Activated CD4-positive, alpha-beta T cell treated with anti-CD3 and anti-CD28 coated beads for 4 hours (primary cell): ENCODE measurements around the gene RPS6KL1.

Experiments
- DNase-seq, 2 donors: peaks; one replicate each; pipeline ENCODE4 v3.0.0-alpha.2; 2020

The RPS6KL1 gene

DNA sequence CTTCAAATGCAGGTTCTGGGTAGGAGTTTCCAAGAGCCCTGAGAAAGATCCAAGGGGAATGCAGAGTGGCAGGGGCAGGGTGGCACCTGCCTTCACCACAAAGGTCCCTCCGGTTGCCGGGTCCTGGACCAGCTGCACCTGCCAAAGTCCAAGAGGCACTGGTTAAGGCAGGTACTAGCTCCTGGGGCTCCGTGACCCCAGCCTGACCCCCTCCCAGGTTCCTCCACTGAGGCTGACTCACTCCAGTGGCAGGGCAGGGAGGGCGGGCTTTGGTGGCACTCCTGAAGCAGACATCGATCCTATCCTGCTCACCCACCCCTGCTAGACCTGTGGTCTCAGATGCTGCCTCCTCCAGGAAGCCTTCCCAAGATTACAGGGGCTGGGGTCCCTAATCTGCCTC, 11.4 kb downstream of the RPS6KL1 start:
- DNase-seq = no peak

- DNase-seq = no peak
These were observed 11.8 kb downstream of the RPS6KL1 start for GRCh38 chr14:74911221-74911620.

DNA sequence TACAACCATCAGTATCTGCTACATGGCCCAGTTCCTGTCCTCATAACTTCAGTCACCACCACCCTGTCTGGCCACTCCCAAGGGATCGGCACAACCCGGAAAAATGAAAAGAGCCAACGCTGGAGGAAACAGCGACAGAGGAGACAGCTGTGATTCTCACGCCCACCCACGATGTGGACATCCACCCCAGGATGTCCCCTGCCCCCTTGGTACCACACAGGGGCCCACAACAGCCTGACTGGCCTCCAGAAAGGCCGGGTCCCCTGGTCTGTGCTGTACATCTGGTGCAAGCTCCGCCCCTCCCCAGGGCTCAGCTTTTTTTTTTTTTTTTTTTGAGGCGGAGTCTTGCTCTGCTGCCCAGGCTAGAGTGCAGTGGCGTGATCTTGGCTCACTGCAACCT, 12.5 kb downstream of the RPS6KL1 start:
- no peak for DNase-seq

DNA sequence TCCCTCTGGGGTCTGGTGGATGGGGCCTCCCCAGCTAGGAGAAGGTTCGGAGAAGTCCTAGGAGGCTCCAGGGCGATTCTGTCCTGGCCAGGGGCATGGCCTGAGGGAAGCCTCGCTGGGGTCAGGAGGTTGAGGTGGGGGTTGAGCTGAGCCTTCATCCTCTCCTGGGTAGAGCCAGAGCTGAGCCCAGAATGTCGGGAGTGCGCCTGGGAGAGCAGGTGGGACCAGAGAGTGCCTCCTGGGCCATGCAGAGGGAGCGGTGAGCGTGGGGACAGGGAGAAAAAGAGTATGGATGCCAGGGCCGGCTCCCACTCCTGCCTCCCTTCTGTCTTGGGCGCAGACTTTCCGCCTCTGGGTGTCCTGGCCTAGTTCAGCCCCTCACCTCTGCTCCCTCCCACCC, 13.1 kb downstream of the RPS6KL1 start:
- no peak for DNase-seq

DNA sequence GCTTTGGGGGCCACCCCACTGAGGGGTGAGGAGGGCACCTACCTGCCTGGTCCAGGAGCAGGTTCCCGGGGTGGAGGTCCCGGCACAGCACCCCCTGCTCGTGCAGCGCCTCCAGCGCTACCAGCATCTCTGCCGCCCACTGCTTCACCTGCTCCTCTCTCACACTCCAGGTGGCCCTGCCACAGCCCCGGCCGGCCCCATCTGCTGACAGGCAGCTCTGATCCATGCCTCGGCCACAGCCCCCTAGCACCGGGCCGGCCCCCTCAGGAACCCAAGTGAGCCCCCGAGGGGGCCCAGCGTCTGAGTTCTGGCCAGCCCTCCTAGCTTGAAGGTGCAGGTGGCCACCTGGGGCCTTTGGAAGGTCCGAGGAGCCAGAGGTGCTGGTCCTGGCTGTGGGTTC, 13.6 kb downstream of the RPS6KL1 start:
- no peak for DNase-seq

- DNase-seq = no peak
These were observed 14.2 kb downstream of the RPS6KL1 start for GRCh38 chr14:74908861-74909341.

- DNase-seq = no peak
These were observed 15.3 kb downstream of the RPS6KL1 start for GRCh38 chr14:74907744-74908143.

GRCh38 chr14:74906925-74907521, 16.0 kb downstream of the RPS6KL1 start:
- DNase-seq = no peak

DNA sequence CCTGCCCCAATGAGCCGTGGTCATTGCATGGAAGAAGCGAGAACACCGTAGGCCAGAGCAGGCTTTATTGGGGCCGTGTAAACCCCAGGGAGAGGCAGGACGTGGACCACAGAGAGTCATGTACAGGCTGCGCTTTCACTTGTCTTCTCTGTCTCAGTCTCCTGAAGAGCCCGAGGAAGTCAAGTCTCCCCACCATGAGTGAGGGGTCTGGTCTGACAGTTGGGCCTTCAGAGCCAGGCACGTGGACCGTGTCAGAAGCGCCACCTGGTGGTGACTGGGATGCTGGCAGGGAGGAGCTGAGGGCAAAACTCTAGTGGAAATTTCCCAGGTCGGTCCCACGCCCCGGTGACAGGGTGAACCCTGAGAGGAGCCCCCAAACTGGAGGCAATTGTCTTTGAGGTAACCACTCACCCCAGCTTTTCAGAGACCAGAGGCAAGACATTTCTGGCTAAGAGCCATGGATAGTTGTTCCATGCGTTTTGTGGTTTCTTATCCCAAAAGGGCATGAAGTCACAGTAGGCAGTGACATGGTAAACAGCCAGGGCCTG, 17.4 kb downstream of the RPS6KL1 start:
- DNase-seq = peak; percentile 76 to 85

DNA sequence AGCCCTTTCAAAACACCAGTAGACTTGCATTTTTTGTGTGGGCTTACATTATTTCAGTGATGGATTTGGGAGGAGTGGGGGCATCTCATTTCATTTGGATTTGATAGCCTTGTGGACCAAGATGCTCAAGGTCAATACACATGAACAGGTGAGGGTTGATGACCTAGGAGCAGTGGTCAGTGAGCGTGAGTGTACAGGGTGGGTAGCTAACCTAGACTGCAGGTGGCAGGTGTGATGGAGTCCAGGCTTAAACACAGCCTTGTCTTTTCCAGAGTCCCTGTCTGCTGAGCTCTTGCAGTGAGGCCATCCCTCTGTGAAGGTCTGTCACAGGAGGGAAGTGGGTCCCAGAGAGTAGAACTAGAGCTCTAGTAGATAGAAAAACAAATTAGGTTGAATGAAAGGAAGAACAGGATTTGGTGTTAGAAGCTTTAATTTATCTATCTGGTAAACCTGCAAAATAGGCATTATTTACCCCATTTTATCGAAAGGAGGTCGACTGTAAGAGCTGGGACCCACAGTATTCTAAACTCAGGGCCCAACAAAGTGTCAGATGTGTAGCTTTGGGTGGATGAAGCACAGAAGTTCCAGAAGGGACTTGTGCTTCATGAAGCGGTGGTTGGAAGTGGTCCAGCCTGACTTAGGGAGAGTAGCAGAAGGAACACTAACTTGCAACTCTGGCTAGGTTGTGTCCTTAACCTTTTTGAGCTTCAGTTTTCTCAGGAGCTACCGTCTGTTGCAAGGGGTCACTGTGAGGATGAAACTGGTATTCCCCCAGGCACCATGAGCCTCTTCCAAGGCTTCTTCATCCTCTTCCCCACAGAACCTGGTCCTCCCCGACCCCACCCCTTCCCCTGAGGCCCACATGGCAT, 18.2 kb downstream of the RPS6KL1 start:
- no peak for DNase-seq

DNA sequence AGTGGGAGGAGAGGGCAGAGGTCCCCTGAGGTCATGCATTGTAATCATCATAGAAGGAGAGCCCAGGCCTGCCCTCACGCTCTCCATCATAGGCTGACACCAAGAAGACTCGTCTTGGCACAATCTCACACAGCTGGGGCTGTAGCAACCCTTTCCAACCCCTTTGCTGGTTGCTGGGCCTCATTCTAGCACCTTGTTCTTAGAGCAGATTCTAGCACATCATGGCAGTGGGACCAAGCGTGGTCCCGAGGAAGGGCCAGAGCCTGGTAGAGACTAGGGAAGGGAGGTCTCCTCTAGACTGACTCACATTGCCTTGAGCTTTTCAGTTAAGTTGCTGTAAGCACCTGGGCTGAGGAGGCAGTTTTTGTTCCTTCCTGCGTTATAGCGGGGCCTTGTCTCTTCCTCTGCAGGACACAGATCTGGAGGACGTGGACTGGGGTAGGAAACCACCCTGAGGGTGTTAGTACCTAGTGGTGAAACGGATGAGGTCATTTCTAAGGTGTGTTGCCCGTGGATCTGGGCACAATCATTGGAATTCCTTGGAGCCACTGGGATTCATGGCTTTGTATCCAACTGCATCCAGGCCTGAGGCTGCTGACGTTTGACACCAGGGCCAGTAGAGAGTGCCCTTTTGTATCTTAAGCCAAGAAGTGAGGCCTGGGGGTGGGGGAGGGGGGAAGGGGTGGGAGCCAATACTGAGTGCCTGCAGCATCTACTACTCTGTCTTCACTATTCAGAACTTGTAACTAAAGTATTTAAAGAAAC, 19.9 kb downstream of the RPS6KL1 start:
- no peak for DNase-seq

- DNase-seq = no peak
These were observed 24.4 kb downstream of the RPS6KL1 start for GRCh38 chr14:74898694-74899093.

DNA sequence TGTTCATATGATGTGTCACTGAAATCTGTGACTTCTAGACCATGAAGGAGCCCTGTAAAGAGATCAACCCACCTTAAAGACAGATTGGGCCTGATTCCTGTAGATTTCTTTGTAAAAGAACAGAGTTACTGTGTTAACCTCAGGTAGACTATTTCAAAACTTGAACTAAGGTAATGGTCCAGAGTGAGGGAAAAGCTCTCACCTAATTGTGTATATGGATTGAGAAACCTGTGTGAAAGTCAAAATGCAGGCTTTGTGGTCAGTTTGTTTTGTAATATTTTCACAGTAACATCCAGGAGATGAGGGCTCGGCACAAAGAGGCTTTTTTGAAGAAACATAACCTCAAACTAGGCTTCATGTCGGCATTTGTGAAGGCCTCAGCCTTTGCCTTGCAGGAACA, 25.0 kb downstream of the RPS6KL1 start:
- DNase-seq = no peak

GRCh38 chr14:74897642-74898041, 25.4 kb downstream of the RPS6KL1 start:
- DNase-seq = no peak

DNA sequence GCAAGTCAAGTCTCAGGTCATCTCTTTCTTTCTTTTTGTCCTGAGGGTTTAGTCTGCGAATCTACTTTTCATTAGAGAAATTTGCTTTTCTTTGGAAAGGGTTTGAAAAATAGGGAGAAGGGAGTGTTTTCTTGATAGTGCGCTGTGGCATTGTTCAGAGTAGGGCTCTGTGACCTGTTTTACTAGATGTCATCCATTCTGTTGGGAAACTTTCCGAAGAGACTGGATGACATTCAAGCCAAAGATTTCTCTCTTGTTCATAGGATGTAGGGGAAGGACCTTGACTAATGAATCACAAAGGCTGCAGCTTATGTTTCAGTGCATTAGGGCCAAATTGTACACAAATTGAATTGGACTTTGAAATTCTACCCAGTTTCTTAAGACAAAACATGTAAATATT, 26.7 kb downstream of the RPS6KL1 start:
- DNase-seq = no peak

GRCh38 chr14:74893614-74894091, 29.4 kb downstream of the RPS6KL1 start:
- no peak for DNase-seq

DNA sequence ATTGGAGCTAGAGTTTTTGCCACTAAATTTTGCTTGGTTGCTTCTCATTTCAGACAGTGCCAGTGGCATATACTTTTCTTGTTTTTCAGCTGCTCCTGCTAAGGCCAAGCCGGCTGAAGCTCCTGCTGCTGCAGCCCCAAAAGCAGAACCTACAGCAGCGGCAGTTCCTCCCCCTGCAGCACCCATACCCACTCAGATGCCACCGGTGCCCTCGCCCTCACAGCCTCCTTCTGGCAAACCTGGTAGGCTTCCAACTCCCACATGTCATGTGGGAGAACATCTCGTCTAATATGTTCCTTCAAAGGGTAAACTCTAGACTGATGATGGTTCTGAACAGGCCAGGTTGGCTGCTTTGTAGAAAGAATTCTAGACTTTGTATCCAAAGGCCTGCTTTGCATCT, 30.3 kb downstream of the RPS6KL1 start:
- DNase-seq = no peak

DNA sequence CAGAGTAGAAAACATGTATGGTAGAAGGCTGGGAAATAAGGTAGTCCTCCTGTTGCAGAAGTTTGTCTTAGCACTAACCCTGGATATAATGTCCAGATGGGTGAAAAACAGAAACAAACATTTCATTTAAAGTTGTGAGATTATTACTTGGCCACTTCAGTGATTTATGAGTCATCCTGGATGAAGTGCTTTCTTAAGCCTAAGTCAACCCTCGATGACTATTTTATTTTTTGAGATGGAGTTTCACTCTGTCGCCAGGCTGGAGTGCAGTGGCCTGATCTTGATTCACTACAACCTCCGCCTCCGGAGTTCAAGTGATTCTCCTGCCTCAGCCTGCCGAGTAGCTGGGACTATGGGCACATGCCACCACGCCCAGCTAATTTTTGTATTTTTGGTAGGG, 31.2 kb downstream of the RPS6KL1 start:
- DNase-seq = no peak

- DNase-seq = no peak
These were observed 32.8 kb downstream of the RPS6KL1 start for GRCh38 chr14:74890262-74890661.

GRCh38 chr14:74888164-74889158, 34.6 kb downstream of the RPS6KL1 start:
- DNase-seq = no peak

- DNase-seq = no peak
These were observed 37.1 kb downstream of the RPS6KL1 start for GRCh38 chr14:74886001-74886400.
